LNCaP clone FGC (cell line): ENCODE data around the gene TNS1.

ENCODE experiments used
- DNase-seq: peaks from one replicate; pipeline ENCODE4 v3.0.0-alpha.2; 2011; ENCODE audit warnings: low read depth
- H3K4me3 ChIP-seq: 2 replicates; pipeline ENCODE4 v1.5.1; 2011; ENCODE audit warnings: mild to moderate bottlenecking, low read depth, low read length, control low read depth
- TF ChIP-seq, protein P1 (sequence below): IDR thresholded peaks from 2 replicates; pipeline ENCODE4 v1.5.1; 2012; ENCODE audit warnings: mild to moderate bottlenecking; ENCODE audit not compliant: control insufficient read depth, insufficient read depth; ENCODE audit errors: extremely low read depth

TNS1 gene

GRCh38 chr2:217804338-217804737 lies 198.5 kb downstream of the TNS1 start:
- H3K4me3 ChIP-seq: no peak overlapping the region
- DNase-seq: no peak
- TF ChIP-seq, protein P1, sequence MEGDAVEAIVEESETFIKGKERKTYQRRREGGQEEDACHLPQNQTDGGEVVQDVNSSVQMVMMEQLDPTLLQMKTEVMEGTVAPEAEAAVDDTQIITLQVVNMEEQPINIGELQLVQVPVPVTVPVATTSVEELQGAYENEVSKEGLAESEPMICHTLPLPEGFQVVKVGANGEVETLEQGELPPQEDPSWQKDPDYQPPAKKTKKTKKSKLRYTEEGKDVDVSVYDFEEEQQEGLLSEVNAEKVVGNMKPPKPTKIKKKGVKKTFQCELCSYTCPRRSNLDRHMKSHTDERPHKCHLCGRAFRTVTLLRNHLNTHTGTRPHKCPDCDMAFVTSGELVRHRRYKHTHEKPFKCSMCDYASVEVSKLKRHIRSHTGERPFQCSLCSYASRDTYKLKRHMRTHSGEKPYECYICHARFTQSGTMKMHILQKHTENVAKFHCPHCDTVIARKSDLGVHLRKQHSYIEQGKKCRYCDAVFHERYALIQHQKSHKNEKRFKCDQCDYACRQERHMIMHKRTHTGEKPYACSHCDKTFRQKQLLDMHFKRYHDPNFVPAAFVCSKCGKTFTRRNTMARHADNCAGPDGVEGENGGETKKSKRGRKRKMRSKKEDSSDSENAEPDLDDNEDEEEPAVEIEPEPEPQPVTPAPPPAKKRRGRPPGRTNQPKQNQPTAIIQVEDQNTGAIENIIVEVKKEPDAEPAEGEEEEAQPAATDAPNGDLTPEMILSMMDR: no peak

DNA sequence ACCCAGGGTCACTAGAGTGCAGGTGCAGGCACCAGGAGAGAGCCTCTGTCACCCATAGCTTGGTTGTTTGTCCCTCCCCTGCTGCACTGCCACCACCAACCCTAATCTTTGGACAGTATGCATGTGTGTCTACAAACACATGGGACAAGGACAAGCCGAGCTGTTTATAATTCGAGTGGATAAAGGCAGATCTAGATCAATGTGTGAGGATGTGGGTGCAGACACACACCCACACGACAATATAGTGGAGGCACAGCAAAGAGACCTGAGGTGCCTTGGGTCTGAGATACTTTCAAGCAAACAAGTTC lies 199.2 kb downstream of the TNS1 start:
- DNase-seq: no peak
- TF ChIP-seq, protein P1: no peak
- no peak overlapping the region for H3K4me3 ChIP-seq

- no peak overlapping the region for H3K4me3 ChIP-seq
- TF ChIP-seq, protein P1: no peak
- no peak for DNase-seq
Observed at GRCh38 chr2:217802876-217803652, 199.7 kb downstream of the TNS1 start.

DNA sequence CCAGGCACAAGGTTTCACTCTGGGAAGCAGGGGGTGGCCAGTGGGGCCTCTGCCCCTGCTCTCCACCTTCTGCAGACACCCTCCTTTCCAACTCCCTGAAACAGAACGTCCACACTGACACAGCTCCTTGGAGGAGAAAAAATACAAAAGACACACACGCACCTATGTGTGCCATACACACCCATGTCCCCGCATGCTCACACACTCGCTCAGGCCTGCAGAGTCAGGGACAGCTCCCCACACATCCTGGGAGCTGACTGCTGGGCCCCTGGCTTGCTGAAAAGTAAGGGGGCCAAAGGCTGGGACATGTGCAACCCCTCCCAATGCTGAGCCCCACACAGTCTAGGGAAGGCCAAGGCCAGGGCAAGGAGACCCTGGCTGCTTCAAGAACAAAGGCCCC lies 200.5 kb downstream of the TNS1 start:
- TF ChIP-seq, protein P1: no peak
- no peak for DNase-seq
- no peak overlapping the region for H3K4me3 ChIP-seq

DNA sequence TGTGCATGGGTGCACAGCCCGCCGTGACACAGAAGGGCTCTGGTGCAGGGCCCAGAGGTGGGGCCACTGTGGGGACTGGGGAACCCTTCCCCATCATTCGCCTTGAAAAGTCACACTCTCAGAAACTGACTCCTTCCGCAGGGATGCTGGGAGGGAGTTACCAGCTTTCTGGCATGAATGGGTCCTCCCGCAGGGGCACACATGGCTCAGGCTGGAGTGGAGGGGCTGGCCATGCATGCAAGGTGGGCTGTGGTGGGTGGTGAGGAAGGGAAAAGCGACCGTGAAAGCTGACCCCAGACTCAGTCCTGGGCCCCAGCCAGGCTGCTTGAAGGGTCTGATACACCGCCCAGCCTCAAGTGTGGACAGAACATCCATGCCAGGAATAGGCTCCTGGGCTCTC lies 201.1 kb downstream of the TNS1 start:
- DNase-seq: no peak
- no peak overlapping the region for H3K4me3 ChIP-seq
- TF ChIP-seq, protein P1: no peak

- H3K4me3 ChIP-seq: no peak overlapping the region
- DNase-seq: no peak
- TF ChIP-seq, protein P1: peak; percentile 21; the same call in 1 of the 2 replicates
Observed at GRCh38 chr2:217801115-217801531, 201.7 kb downstream of the TNS1 start.
